Measurements from ENCODE around the gene RAPGEF3.

The RAPGEF3 gene

DNA sequence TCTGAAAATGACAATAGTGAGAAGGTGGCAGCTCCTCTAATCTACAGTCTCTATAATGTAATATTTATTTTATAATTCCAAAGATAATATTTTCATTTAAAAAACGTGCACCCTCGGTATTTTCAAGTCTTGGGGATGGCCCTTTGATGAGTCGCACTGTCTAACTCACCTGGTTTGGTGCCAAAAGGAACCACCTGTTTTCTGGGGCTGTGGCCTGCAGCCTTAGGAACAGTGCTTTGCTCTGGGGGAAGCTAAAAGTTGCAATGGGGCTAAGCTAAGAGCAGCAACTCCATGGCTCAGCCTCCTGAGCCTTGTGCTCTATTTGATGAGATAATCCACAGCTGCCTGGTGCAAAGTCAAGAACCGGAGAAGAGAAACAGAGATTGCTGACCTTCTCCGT is 27.0 kb downstream of the RAPGEF3 start:
- TF ChIP-seq, protein P1, sequence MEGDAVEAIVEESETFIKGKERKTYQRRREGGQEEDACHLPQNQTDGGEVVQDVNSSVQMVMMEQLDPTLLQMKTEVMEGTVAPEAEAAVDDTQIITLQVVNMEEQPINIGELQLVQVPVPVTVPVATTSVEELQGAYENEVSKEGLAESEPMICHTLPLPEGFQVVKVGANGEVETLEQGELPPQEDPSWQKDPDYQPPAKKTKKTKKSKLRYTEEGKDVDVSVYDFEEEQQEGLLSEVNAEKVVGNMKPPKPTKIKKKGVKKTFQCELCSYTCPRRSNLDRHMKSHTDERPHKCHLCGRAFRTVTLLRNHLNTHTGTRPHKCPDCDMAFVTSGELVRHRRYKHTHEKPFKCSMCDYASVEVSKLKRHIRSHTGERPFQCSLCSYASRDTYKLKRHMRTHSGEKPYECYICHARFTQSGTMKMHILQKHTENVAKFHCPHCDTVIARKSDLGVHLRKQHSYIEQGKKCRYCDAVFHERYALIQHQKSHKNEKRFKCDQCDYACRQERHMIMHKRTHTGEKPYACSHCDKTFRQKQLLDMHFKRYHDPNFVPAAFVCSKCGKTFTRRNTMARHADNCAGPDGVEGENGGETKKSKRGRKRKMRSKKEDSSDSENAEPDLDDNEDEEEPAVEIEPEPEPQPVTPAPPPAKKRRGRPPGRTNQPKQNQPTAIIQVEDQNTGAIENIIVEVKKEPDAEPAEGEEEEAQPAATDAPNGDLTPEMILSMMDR (IDR thresholded peaks at IDR 0.05; ENCODE audit: low read depth, low read length), result no peak
- no peak for DNase-seq (ENCODE audit: extremely low read depth, low read depth)

DNA sequence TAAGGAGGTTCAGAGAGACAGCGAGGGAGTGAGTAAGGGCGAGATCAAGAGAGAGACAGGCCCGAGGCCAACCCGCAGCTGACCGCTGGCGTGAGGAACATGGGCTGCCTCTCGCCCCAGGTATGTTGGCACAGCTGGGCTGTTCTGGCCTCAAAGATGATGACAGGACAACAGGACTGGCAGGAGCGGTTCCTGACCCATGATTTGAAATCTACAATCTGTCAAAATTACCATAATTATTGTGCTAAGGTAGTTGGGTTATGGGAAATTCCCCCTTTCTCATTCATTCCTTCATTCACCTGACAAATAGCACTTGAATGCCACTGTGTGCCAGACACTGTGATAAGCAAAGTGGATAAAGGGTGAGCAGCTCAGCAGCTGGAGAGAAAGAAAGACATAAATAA is 28.3 kb downstream of the RAPGEF3 start:
- TF ChIP-seq, protein P1 (IDR thresholded peaks at IDR 0.05; ENCODE audit: low read depth, low read length), result no peak
- DNase-seq (ENCODE audit: extremely low read depth, low read depth), result no peak

DNA sequence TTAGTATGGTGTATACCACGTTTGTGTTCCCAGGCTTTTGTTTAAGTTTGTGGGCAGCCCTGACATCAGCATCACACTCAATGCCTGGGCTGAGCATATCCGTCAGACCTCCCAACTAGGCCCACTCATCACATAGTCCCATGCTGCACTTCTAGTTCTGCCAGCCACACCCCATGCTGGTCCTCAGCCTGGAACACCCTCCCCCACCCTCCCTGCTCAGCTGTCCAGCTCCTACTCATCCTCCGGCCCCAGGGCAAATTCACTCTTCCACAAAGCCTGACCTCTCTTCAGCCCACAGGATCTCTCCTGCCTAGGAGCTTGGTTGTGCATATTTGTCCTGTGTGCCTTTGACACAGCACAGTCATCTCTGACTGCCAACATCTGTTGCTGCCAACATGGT is 29.4 kb downstream of the RAPGEF3 start:
- TF ChIP-seq, protein P1 (IDR thresholded peaks at IDR 0.05; ENCODE audit: low read depth, low read length), result no peak
- DNase-seq (ENCODE audit: extremely low read depth, low read depth), result no peak

DNA sequence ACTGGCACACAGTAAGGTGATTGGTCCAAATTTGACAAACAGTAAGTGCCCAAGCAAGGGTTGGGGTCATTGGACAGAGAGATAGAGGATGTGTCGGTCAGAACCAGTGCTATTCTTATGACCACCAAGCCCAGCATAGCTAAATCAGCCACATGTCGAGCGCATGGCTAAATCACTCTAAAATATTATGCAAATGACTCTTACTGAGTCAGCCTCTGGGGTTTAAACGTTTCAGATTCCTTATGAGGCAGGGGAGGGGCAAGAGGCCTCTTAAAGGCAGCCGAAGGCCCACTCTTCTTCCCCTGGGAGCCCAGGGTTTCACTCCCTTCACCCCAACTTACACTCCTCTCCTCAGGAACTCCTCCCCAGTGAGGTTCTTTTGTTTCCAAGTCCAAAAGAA is 32.8 kb downstream of the RAPGEF3 start:
- no peak for DNase-seq (ENCODE audit: extremely low read depth, low read depth)
- TF ChIP-seq, protein P1 (IDR thresholded peaks at IDR 0.05; ENCODE audit: low read depth, low read length), result no peak

DNA sequence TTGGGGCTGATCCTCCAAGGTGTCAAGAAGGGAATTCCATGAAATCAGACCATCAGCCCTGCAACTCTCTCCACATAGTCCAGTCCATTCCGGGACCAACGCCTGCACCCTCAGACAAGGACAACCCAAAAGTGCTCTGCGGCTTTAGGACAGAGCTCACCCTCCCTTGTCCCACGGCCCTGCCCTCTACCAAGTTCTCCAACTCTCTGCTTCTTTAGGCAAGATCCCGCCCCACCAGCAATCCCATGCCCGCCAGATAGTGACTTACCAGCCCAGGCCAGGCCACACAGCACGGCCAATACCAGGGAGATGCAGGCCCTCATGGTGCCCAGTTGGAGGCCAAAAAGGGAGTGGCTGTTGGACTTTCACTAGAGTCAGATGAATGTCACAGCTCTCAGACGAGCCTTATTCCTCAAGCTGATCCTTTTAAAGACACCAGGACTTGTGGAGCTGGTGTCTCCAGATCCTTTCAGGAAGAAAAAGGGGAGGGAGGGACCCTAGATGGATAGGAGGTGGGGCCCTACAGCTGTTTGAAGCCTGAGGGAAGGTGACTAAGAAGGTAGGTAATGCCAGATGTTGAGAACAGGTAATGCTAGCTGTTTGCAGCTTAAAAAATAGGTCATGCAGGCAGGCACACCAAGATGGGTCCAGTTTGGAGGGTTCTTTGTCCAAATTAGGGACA is 33.4 kb downstream of the RAPGEF3 start, which contains the start of gene ENDOU:
TSS of gene ENDOU (minus strand) at position 400 of the 682 bp plus-strand sequence. CDS start at position 323, 77 bp downstream.
- DNase-seq (ENCODE audit: extremely low read depth, low read depth), result no peak
- TF ChIP-seq, protein P1 (IDR thresholded peaks at IDR 0.05; ENCODE audit: low read depth, low read length), result no peak

DNA sequence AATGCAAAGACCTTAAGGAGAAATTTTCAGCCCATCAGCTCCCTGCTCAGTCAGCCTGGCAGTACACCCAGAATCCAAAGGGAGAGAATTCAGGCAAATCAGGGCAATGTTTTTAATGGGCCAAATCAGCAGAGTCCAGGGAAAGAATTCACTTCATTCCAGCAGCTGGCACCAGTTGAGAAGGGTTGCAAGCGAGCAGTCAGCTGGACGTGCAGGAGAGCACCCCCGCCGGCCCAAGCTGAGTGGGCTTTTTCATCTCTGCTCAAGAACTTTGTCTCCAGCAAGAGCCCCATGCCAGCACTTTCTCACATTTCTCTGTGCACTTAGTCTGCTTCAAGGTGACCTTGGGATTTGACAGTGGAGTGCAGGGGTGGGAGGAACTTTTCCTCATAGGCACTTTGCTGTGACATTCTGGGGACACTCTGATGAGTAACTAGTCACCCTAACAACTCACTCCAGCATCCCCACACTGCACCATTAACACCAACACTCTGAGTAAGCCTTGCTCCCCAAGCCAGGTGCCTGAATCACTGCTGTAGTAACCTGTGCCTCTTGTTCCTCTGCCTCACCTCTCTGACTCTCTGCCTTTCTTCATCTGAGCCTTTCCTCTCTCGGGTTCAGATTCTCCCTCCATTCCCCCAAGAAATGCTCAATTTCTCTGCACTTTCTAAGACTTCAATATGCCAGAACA is 35.6 kb downstream of the RAPGEF3 start:
- TF ChIP-seq, protein P1 (IDR thresholded peaks at IDR 0.05; ENCODE audit: low read depth, low read length), result no peak

DNA sequence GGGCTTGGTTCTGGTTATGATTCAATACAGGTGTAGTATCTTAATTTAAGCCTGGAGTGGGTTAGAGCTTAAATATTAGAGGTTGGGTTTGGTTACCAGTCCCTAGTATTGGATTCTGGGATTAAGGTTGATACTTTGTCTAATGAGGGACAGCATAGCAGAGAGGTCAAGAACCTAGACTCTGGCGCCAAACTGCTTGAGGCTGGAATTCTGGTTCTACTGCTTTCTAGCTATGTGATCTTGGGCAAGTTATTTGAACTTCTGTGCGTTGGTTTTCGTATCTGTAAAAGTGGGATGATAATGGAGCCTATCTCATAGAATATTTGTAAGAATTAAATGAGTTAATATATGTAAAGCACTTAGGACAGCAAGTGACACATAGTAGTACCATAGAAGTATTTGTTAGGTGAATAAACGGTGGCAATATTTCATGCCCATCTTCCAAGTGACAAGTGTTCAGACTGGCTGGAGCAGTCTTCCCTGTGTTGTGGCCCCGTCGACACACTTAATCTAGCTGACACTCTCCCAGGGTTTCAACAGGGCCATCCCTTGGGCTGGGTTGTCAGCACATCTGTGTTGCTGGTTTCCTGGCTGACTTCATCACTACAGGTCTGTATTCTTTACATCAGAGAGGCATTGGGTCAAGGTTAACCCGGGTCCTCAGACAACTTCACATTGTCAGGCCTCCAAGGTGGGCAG is 36.4 kb downstream of the RAPGEF3 start:
- TF ChIP-seq, protein P1 (IDR thresholded peaks at IDR 0.05; ENCODE audit: low read depth, low read length), result no peak
- no peak for DNase-seq (ENCODE audit: extremely low read depth, low read depth)

More for the DNA sequence above, 35.6 kb downstream of the RAPGEF3 start:
- DNase-seq (ENCODE audit: extremely low read depth, low read depth), result no peak
